Measurements from ENCODE around the gene LTBP1. TPM values are rescaled to one million over a fixed set of nuclear protein-coding genes. Genes with fewer than 3 reads are reported as not detected.
"Not testable (repeated sequence)": the region's sequence is repeated elsewhere in the genome, so short reads cannot be mapped to it uniquely, and the experiment has no call there.

The LTBP1 gene
- total RNA-seq, 2 experiments from 2014 or later: 0.18 TPM; not detected in 1

GRCh38 chr2:33441235-33441810 is 494.6 kb downstream of the LTBP1 start:
- peak; percentile 32 for DNase-seq
- Mint-ChIP-seq H3K4me3 (no peak overlapping the region), H3K4me1 (ENCODE audit: low read depth) (no peaks in the 10 kb centered on the region), H3K27ac (no peak overlapping the region), H3K9me3 (no peaks in the 10 kb centered on the region), H3K27me3 (peaks cover 4% of the 10 kb centered on the region), H3K36me3 (ENCODE audit: low read depth) (no peaks in the 10 kb centered on the region)
- intact Hi-C loops (cut with micrococcal nuclease): no loop called here
- ChIA-PET CTCF (interaction anchor here (0.8 to 1.4 kb wide), 7 partner anchors 9 to 142 kb away, joined by 3 to 5 read pairs (median 3); no protein-coding TSS in a partner anchor), POLR2A (no interaction called here)
- peak; percentile 53 for ATAC-seq
- TF ChIP-seq, protein P1, sequence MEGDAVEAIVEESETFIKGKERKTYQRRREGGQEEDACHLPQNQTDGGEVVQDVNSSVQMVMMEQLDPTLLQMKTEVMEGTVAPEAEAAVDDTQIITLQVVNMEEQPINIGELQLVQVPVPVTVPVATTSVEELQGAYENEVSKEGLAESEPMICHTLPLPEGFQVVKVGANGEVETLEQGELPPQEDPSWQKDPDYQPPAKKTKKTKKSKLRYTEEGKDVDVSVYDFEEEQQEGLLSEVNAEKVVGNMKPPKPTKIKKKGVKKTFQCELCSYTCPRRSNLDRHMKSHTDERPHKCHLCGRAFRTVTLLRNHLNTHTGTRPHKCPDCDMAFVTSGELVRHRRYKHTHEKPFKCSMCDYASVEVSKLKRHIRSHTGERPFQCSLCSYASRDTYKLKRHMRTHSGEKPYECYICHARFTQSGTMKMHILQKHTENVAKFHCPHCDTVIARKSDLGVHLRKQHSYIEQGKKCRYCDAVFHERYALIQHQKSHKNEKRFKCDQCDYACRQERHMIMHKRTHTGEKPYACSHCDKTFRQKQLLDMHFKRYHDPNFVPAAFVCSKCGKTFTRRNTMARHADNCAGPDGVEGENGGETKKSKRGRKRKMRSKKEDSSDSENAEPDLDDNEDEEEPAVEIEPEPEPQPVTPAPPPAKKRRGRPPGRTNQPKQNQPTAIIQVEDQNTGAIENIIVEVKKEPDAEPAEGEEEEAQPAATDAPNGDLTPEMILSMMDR (IDR thresholded peaks at IDR 0.05): peak; percentile 38

DNA sequence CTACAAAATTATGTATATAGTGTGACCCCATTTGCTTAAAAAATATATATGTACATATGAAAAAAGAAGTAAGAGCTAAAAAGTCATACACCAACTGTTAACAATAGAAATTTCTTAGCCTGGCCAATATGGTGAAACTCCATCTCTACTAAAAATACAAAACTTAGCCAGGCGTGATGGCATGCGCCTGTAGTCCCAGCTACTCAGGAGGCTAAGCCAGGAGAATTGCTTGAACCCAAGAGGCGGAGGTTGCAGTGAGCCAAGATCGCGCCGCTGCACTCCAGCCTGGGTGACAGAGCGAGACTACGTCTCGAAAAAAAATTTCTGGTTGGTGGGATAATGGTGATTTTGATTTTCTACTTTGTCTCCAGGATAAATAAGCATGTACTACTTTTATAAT is 495.3 kb downstream of the LTBP1 start:
- CTCF ChIA-PET: interaction anchor here (1.3 kb wide), 1 partner anchor 35 kb away, joined by 4 read pairs; no protein-coding TSS in a partner anchor

GRCh38 chr2:33442528-33443079 is 495.9 kb downstream of the LTBP1 start:
- H3K27me3 Mint-ChIP-seq: peaks cover 4% of the 10 kb centered on the region
- ChIA-PET POLR2A (no interaction called here), CTCF (no interaction called here)
- TF ChIP-seq, protein P1 (IDR thresholded peaks at IDR 0.05): no peak
- H3K36me3 Mint-ChIP-seq (ENCODE audit: low read depth): no peaks in the 10 kb centered on the region
- intact Hi-C loops (cut with micrococcal nuclease): no loop called here
- ATAC-seq: no peak
- no peak overlapping the region for H3K27ac Mint-ChIP-seq
- DNase-seq: no peak
- no peaks in the 10 kb centered on the region for H3K4me1 Mint-ChIP-seq (ENCODE audit: low read depth)
- H3K4me3 Mint-ChIP-seq: no peak overlapping the region
- no peaks in the 10 kb centered on the region for H3K9me3 Mint-ChIP-seq

More for the DNA sequence above, 495.3 kb downstream of the LTBP1 start:
- H3K36me3 Mint-ChIP-seq (ENCODE audit: low read depth); intact Hi-C loops (cut with micrococcal nuclease); ATAC-seq; DNase-seq; H3K9me3 Mint-ChIP-seq; H3K27ac Mint-ChIP-seq; H3K27me3 Mint-ChIP-seq; POLR2A ChIA-PET; H3K4me3 Mint-ChIP-seq; H3K4me1 Mint-ChIP-seq (ENCODE audit: low read depth): not testable (repeated sequence)

DNA sequence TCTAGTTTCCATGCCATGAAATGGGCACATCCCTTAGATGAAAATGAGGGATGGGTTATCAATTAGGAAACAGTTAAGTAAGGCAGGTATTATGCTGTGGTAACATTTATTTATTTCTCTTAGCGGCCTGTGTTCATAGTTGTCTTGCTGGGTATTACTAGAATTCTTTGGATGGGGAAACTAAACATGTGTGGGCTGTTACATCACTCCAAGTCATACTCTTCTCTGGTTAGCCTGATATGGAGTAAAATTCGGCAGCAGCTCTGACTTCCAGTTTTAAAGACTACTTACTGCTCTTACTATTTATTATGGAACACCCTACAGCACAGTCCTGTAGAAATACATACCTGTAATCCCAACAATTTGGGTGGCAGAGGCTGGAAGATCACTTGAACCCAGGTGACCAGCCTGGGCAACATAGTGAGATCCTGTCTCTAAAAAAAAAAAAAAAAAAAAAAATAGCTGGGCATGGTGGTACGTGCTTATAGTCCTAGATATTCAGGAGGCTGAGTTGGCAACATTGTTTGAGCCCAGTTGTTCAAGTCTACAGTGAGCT is 496.6 kb downstream of the LTBP1 start:
- ATAC-seq (no peak), DNase-seq (no peak)
- ChIA-PET POLR2A (no interaction called here), CTCF (no interaction called here)
- TF ChIP-seq, protein P1 (IDR thresholded peaks at IDR 0.05): no peak
- no peak overlapping the region for H3K4me3 Mint-ChIP-seq
- H3K36me3 Mint-ChIP-seq (ENCODE audit: low read depth): no peaks in the 10 kb centered on the region
- H3K27me3 Mint-ChIP-seq: peaks cover 4% of the 10 kb centered on the region
- H3K4me1 Mint-ChIP-seq (ENCODE audit: low read depth): no peaks in the 10 kb centered on the region
- H3K9me3 Mint-ChIP-seq: no peaks in the 10 kb centered on the region
- intact Hi-C loops (cut with micrococcal nuclease): no loop called here
- no peak overlapping the region for H3K27ac Mint-ChIP-seq

DNA sequence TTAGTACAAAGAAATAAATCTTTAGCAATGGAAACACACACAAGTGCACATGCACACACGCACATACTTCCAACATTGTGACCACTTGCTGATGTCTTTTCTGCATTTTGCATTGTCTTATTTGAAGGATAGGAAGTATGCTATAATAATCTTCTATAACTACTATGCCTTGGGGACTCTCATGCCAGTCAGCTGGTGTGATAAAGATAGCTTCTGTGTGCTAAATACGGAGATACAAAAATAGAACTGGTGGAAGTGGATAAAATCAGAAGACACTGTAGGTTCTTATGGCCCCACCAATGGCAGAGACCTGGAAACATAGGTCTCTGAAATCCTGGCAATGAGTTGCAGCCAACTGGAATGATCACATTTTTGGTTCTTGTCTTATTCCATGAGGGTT is 498.2 kb downstream of the LTBP1 start:
- Mint-ChIP-seq H3K4me1 (ENCODE audit: low read depth) (no peaks in the 10 kb centered on the region), H3K36me3 (ENCODE audit: low read depth) (no peaks in the 10 kb centered on the region), H3K4me3 (no peak overlapping the region), H3K27ac (no peak overlapping the region), H3K9me3 (no peaks in the 10 kb centered on the region), H3K27me3 (peaks cover 4% of the 10 kb centered on the region)
- POLR2A ChIA-PET: no interaction called here
- no peak for ATAC-seq
- CTCF ChIA-PET: no interaction called here
- intact Hi-C loops (cut with micrococcal nuclease): no loop called here
- DNase-seq: no peak
- TF ChIP-seq, protein P1 (IDR thresholded peaks at IDR 0.05): no peak
